ENCODE results near the gene HPX. TPM values are rescaled to one million over a fixed set of nuclear protein-coding genes. Genes with fewer than 3 reads are reported as not detected.

Gene HPX
- total RNA-seq, 3 donors from 2014 or later: 2.0 to 7.0 (median 2.3) TPM

GRCh38 chr11:6402061-6402470 is 38.7 kb downstream of the HPX start:
- TF ChIP-seq CTCF (IDR thresholded peaks at IDR 0.05): no peak
- ATAC-seq: peak; percentile 24
- no peak for DNase-seq
- Histone ChIP-seq H3K4me1 (ENCODE audit: low read depth) (peaks cover 4% of the 10 kb centered on the region), H3K9me3 (no peaks in the 10 kb centered on the region), H3K4me3 (no peak overlapping the region), H3K36me3 (ENCODE audit: low read depth) (no peaks in the 10 kb centered on the region)
- intact Hi-C loops (cut with DNase I, micrococcal nuclease): no loop called here

- ATAC-seq (no peak), DNase-seq (no peak)
- TF ChIP-seq CTCF (IDR thresholded peaks at IDR 0.05): no peak
- Histone ChIP-seq H3K4me1 (ENCODE audit: low read depth) (peaks cover 4% of the 10 kb centered on the region), H3K36me3 (ENCODE audit: low read depth) (no peaks in the 10 kb centered on the region), H3K4me3 (no peak overlapping the region), H3K9me3 (no peaks in the 10 kb centered on the region)
- intact Hi-C loops (cut with DNase I, micrococcal nuclease): no loop called here
These were observed 39.3 kb downstream of the HPX start for GRCh38 chr11:6401464-6401863.

- DNase-seq: no peak
- H3K4me1 ChIP-seq (ENCODE audit: low read depth): no peaks in the 10 kb centered on the region
- intact Hi-C loops (cut with DNase I, micrococcal nuclease): no loop called here
- no peak for ATAC-seq
- TF ChIP-seq CTCF (IDR thresholded peaks at IDR 0.05): no peak
- no peak overlapping the region for H3K4me3 ChIP-seq
- H3K9me3 ChIP-seq: no peaks in the 10 kb centered on the region
- no peaks in the 10 kb centered on the region for H3K36me3 ChIP-seq (ENCODE audit: low read depth)
These were observed 40.1 kb downstream of the HPX start for GRCh38 chr11:6400431-6401345.

GRCh38 chr11:6397636-6398035 is 43.2 kb downstream of the HPX start:
- ATAC-seq: no peak
- intact Hi-C loops (cut with DNase I, micrococcal nuclease): no loop called here
- DNase-seq: no peak
- Histone ChIP-seq H3K36me3 (ENCODE audit: low read depth) (no peaks in the 10 kb centered on the region), H3K4me3 (no peak overlapping the region), H3K9me3 (no peaks in the 10 kb centered on the region), H3K4me1 (ENCODE audit: low read depth) (no peaks in the 10 kb centered on the region)
- TF ChIP-seq CTCF (IDR thresholded peaks at IDR 0.05): no peak

GRCh38 chr11:6397156-6397555 is 43.6 kb downstream of the HPX start:
- DNase-seq (no peak), ATAC-seq (no peak)
- no peaks in the 10 kb centered on the region for H3K36me3 ChIP-seq (ENCODE audit: low read depth)
- no peak overlapping the region for H3K4me3 ChIP-seq
- H3K9me3 ChIP-seq: no peaks in the 10 kb centered on the region
- intact Hi-C loops (cut with DNase I, micrococcal nuclease): no loop called here
- no peak for TF ChIP-seq CTCF (IDR thresholded peaks at IDR 0.05)
- H3K4me1 ChIP-seq (ENCODE audit: low read depth): no peaks in the 10 kb centered on the region

Data from mucosa of descending colon (tissue), 3 donors.